AG10803 (cell line): ENCODE results near the gene EHBP1.
"Not testable (repeated sequence)": the region's sequence is repeated elsewhere in the genome, so short reads cannot be mapped to it uniquely, and the experiment has no call there.

Experiments
- DNase-seq: peaks from one replicate; pipeline ENCODE4 v3.0.0; 2010; ENCODE audit warnings: low read depth
- H3K4me3 ChIP-seq: 2 replicates; pipeline ENCODE4 v1.5.1; 2011; ENCODE audit warnings: mild to moderate bottlenecking, low read length, control low read depth
- TF ChIP-seq, protein P1 (sequence below): conservative IDR thresholded peaks from 2 replicates; pipeline ENCODE4 v1.5.1; 2011; ENCODE audit warnings: mild to moderate bottlenecking, low read length, control low read depth, inconsistent platforms

Gene EHBP1

DNA sequence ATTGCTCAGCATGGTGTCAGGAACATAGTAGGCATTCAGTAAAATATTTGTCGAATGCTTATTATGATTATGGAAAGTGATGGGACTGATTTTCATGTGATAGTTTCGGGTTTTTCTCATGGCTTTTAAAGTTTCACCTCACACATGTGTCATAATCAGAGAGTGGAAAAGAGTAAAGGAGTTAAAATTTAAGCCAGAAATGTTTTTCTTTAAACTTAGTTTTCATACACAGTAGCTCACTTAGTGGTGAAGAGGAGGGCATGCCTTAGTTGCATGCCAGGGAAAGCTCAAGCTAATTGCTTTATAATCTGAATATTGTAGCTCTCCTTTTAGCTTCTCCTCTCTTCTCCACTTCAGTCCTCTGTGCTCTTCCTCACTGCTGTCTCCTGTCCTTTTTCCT, 38.0 kb downstream of the EHBP1 start:
- no peak overlapping the region for H3K4me3 ChIP-seq
- DNase-seq = no peak
- TF ChIP-seq, protein P1, sequence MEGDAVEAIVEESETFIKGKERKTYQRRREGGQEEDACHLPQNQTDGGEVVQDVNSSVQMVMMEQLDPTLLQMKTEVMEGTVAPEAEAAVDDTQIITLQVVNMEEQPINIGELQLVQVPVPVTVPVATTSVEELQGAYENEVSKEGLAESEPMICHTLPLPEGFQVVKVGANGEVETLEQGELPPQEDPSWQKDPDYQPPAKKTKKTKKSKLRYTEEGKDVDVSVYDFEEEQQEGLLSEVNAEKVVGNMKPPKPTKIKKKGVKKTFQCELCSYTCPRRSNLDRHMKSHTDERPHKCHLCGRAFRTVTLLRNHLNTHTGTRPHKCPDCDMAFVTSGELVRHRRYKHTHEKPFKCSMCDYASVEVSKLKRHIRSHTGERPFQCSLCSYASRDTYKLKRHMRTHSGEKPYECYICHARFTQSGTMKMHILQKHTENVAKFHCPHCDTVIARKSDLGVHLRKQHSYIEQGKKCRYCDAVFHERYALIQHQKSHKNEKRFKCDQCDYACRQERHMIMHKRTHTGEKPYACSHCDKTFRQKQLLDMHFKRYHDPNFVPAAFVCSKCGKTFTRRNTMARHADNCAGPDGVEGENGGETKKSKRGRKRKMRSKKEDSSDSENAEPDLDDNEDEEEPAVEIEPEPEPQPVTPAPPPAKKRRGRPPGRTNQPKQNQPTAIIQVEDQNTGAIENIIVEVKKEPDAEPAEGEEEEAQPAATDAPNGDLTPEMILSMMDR = no peak

DNA sequence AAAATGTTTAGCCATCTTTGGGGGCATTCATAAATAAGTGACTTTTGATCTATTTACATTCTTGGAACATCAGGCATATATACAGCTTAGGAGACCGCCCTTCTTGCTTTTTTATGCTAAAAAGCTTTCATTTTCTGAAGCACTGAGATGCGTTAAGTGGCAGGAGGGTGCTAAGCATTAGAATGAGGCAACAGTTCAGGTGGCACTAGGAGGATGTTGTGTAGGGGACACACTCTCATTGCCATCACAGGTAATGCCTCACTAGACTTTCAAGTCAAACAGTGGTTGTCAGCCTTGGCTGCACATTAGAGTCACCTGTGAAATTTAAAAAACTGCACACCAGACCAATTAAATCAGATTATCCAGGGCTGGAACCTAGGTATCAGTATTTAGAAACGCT, 39.1 kb downstream of the EHBP1 start:
- TF ChIP-seq, protein P1 = no peak
- DNase-seq = no peak
- H3K4me3 ChIP-seq = no peak overlapping the region

DNA sequence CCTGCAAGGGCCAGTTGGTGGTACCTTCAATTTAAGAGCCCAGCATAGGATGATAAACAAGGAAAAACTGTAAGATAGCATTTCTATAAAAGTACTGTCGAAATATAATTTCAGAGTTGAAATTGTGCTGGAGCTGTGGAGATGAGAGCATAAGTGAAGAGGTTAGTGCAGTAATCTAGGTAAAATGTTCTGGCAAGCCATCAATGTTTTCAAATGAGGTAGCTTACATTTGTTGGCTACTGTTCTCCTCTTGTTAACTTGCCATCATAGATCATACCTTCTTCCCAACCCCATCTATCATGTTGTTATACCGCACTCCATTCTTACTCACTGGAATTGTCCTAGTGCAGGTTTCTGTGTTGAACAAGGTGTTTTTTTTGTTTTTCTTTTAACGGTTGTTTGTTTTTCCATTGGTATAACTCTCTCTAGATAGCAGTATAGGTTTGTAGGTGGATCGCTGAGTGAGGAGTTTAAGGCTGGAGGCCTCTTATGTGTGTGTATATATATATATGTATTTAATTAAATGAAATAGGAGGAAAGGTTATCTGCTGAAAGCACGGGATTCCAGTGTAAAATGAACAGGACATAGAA, 40.5 kb downstream of the EHBP1 start:
- H3K4me3 ChIP-seq = no peak overlapping the region
- TF ChIP-seq, protein P1 = no peak
- no peak for DNase-seq

DNA sequence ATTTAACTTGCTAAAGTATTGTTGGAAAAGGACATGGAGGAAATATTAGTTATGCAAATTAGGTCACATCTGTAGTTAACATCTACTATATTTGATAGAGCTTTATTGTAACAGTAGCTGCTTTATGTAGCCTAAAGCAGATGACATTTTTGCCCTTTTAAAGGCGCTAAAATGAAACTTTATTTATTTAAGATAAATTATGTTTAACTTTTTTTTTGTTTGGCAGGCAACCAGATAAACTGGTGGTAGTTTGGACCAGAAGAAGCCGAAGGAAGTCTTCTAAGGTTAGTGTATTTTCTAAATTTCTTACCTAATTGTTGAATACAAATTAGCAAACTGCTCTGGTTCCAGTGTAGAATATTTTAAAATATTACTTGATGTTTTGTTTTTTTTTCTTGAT, 41.7 kb downstream of the EHBP1 start:
- DNase-seq = no peak
- H3K4me3 ChIP-seq = no peak overlapping the region
- TF ChIP-seq, protein P1 = no peak

DNA sequence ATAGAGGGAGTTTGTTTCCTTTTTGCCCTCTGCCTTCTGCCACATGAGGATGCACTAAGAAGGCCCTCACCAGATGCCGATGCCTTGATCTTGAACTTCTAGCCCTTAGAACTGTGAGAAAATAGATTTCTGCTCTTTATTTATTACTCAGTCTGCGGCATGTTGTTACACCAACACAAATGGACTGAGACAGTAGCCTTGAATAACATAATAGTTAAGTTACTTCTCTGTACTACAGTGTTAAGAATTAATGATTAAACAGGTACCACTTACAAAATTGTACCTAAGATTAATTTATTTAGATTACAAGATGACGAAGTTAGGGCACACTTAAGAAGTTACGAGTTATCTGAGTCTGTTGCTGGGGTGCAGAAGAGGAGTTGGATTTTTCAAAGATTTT, 42.4 kb downstream of the EHBP1 start:
- TF ChIP-seq, protein P1 = no peak
- no peak overlapping the region for H3K4me3 ChIP-seq
- no peak for DNase-seq

DNA sequence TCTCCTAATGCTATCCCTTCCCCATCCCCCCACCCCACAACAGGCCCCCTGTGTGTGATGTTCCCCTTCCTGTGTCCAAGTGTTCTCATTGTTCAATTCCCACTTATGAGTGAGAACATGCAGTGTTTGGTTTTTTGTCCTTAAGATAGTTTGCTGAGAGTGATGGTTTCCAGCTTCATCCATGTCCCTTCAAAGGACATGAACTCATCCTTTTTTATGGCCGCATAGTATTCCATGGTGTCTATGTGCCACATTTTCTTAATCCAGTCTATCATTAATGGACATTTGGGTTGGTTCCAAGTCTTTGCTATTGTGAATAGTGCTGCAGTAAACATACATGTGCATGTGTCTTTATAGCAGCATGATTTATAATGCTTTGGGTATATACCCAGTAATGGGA, 43.6 kb downstream of the EHBP1 start:
- not testable (repeated sequence) for H3K4me3 ChIP-seq, DNase-seq

DNA sequence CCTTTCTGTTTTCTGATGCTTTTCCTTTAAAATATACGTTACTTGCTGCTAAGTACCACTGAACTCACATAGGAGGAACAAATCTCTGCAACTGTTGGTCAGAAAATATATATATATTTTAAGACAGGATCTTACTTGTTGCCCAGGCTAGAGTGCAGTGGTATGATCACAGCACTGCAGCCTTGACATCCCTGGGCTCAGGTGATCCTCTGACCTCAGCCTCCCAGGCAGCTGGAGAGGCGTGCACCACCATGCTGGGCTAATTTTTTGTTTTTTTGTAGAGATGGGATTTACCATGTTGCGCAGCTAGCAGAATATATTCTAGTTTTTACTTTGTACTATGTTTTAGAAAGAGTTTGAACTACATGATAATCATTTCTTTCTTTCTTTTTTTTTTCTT, 51.5 kb downstream of the EHBP1 start:
- TF ChIP-seq, protein P1 = no peak

DNA sequence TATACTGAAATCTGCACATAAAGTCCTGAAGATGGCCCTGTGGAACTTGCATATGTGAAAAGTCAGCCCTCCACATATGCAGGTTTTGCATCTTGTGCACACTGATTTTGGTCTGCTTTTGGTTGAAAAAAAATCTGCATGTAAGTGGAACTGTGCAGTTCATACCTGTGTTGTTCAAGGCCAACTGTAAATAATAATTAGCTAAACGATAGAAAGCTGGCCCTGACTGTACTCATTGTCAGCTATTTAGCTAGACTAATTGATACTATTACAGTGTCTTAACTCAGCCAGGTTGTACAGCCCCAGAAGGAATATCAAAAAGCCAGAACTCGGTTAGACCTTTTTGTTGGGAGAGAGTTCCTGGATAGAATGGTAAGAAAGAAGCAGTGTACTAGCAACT, 54.5 kb downstream of the EHBP1 start:
- TF ChIP-seq, protein P1 = no peak
- no peak overlapping the region for H3K4me3 ChIP-seq
- no peak for DNase-seq

More for the DNA sequence above, 51.5 kb downstream of the EHBP1 start:
- no peak for DNase-seq
- no peak overlapping the region for H3K4me3 ChIP-seq
